Panc1 (cell line): ENCODE measurements around the gene IRS1. TPM values are rescaled to one million over a fixed set of nuclear protein-coding genes. Genes with fewer than 3 reads are reported as not detected.

Experiments used
- ATAC-seq: fragments of 200-7000 bp; cut with Tn5 transposase; 2 replicates; pipeline ENCODE4 v1.9.1; 2020; ENCODE audit warnings: mild to moderate bottlenecking, moderate library complexity
- BruUV-seq: library from RNA; stranded (reverse); fragments of 400-500 nt; replicated peaks from 2 replicates; lab custom pipeline; 2021; lab: Mats Ljungman, UMichigan
- CTCF ChIA-PET: fragments of 300-600 bp; sonication (Branson Sonifier 250); formaldehyde crosslinking; loops from one replicate; lab custom pipeline; 2022; ENCODE audit warnings: antibody characterized with exemption; lab: Charles Lee
- POLR2A ChIA-PET: fragments of 300-600 bp; sonication (Branson Sonifier 250); formaldehyde crosslinking; loops from one replicate; lab custom pipeline; 2022; ENCODE audit warnings: antibody characterized with exemption; lab: Charles Lee
- DNase-seq: peaks from one replicate; pipeline ENCODE4 v3.0.0-alpha.2; 2010; ENCODE audit warnings: low read depth, low spot score
- H3K27ac ChIP-seq: 2 replicates; pipeline ENCODE4 v1.5.1; 2011; ENCODE audit warnings: mild to moderate bottlenecking, low read length, inconsistent platforms
- H3K27me3 ChIP-seq: fragments of 200-500 bp; sonication (Bioruptor generic); 2 replicates; pipeline ENCODE4 v1.6.0; 2014; ENCODE audit warnings: low read length, inconsistent platforms; ENCODE audit not compliant: control insufficient read depth, insufficient read depth
- H3K36me3 ChIP-seq: fragments of 200-500 bp; sonication (Bioruptor generic); 2 replicates; pipeline ENCODE4 v1.5.1; 2014; ENCODE audit warnings: inconsistent platforms, mild to moderate bottlenecking, low read length, moderate library complexity; ENCODE audit not compliant: control insufficient read depth, insufficient read depth
- H3K4me1 ChIP-seq: 2 replicates; pipeline ENCODE4 v1.5.1; 2011; ENCODE audit warnings: inconsistent platforms, mild to moderate bottlenecking, low read length, moderate library complexity; ENCODE audit not compliant: control insufficient read depth, insufficient read depth
- H3K4me3 ChIP-seq, 2 experiments: 2 replicates each; pipeline ENCODE4 v1.5.1; 2011 to 2012; ENCODE audit warnings: low read depth in 2 of 2, low read length in 2 of 2, mild to moderate bottlenecking in 2 of 2, inconsistent platforms in 1 of 2, moderate library complexity in 1 of 2
- H3K9me3 ChIP-seq: fragments of 200-500 bp; sonication (Bioruptor generic); 2 replicates; pipeline ENCODE4 v1.5.1; 2014; ENCODE audit warnings: low read depth, mild to moderate bottlenecking, inconsistent platforms, low read length, moderate library complexity; ENCODE audit not compliant: control insufficient read depth, insufficient read depth
- CTCF ChIP-seq: fragments of 450-650 bp; IDR thresholded peaks from 2 replicates; pipeline ENCODE4 v1.5.1; 2017; ENCODE audit warnings: mild to moderate bottlenecking
- POLR2AphosphoS5 ChIP-seq: IDR thresholded peaks from 2 replicates; pipeline ENCODE4 v1.6.1; 2012; ENCODE audit warnings: mild to moderate bottlenecking, low read depth, low read length, moderate library complexity
- SIN3A ChIP-seq: IDR thresholded peaks from 2 replicates; pipeline ENCODE4 v1.6.1; 2012; ENCODE audit warnings: low read depth, mild to moderate bottlenecking, low read length, moderate library complexity, borderline replicate concordance; ENCODE audit not compliant: insufficient read depth
- TCF7L2 ChIP-seq: IDR thresholded peaks from 2 replicates; pipeline ENCODE4 v1.6.1; 2011; ENCODE audit warnings: mild to moderate bottlenecking, low read depth, low read length, inconsistent platforms
- in situ Hi-C: cut with HindIII; loops from 2 replicates; pipeline ENCODE4 v1.10.0; 2016; ENCODE audit warnings: low sequenced_read_pairs, low pct_unique_long_range_greater_than_20kb
- intact Hi-C: fragments of 100-400 bp; cut with micrococcal nuclease; formaldehyde crosslinking; loops from one replicate; pipeline ENCODE4 v1.10.0; 2022; ENCODE audit not compliant: unreplicated experiment
- total RNA-seq: library from RNA; stranded (reverse); gene quantifications from one replicate; pipeline ENCODE4 v1.2.1, GENCODE V29; 2021; ENCODE audit not compliant: unreplicated experiment
- TF ChIP-seq, protein P1 (sequence below), 2 experiments: IDR thresholded peaks; 2 replicates each; pipeline ENCODE4 v1.6.1; 2011 to 2012; ENCODE audit warnings: low read depth in 2 of 2, control low read depth in 1 of 2, low read length in 1 of 2, mild to moderate bottlenecking in 1 of 2, moderate library complexity in 1 of 2; ENCODE audit not compliant: insufficient read depth in 1 of 2

Gene IRS1
- total RNA-seq, 1 experiment from 2014 or later, result 27.3 TPM

GRCh38 chr2:226759768-226760167 lies 39.9 kb downstream of the IRS1 start:
- CTCF ChIA-PET, result no interaction called here

GRCh38 chr2:226758921-226759640 lies 40.5 kb downstream of the IRS1 start:
- ChIA-PET POLR2A (no interaction called here), CTCF (no interaction called here)
- H3K36me3 ChIP-seq, result no peaks in the 10 kb centered on the region
- peaks cover 35% of the 10 kb centered on the region for H3K4me1 ChIP-seq
- intact Hi-C loops (no loop called here), in situ Hi-C loops (no loop called here)
- H3K27me3 ChIP-seq, result no peaks in the 10 kb centered on the region
- no peak for ATAC-seq
- TF ChIP-seq, protein P1, sequence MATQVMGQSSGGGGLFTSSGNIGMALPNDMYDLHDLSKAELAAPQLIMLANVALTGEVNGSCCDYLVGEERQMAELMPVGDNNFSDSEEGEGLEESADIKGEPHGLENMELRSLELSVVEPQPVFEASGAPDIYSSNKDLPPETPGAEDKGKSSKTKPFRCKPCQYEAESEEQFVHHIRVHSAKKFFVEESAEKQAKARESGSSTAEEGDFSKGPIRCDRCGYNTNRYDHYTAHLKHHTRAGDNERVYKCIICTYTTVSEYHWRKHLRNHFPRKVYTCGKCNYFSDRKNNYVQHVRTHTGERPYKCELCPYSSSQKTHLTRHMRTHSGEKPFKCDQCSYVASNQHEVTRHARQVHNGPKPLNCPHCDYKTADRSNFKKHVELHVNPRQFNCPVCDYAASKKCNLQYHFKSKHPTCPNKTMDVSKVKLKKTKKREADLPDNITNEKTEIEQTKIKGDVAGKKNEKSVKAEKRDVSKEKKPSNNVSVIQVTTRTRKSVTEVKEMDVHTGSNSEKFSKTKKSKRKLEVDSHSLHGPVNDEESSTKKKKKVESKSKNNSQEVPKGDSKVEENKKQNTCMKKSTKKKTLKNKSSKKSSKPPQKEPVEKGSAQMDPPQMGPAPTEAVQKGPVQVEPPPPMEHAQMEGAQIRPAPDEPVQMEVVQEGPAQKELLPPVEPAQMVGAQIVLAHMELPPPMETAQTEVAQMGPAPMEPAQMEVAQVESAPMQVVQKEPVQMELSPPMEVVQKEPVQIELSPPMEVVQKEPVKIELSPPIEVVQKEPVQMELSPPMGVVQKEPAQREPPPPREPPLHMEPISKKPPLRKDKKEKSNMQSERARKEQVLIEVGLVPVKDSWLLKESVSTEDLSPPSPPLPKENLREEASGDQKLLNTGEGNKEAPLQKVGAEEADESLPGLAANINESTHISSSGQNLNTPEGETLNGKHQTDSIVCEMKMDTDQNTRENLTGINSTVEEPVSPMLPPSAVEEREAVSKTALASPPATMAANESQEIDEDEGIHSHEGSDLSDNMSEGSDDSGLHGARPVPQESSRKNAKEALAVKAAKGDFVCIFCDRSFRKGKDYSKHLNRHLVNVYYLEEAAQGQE (IDR thresholded peaks at IDR 0.05; ENCODE audit: insufficient read depth in 1 of 2, low read depth in 2 of 2, low read length in 1 of 2), result no peak
- TF ChIP-seq CTCF, result no peak
- TF ChIP-seq POLR2AphosphoS5, result no peak
- TF ChIP-seq SIN3A, result no peak
- TF ChIP-seq TCF7L2, result no peak
- DNase-seq, result no peak
- BruUV-seq, result no TSS peak
- H3K27ac ChIP-seq, result no peak overlapping the region; the same call in 1 of the 2 replicates
- no peaks in the 10 kb centered on the region for H3K9me3 ChIP-seq
- no peak overlapping the region for H3K4me3 ChIP-seq

More at GRCh38 chr2:226759768-226760167, 39.9 kb downstream of the IRS1 start:
- TF ChIP-seq POLR2AphosphoS5 (no peak), SIN3A (no peak), CTCF (no peak), TCF7L2 (no peak)
- TF ChIP-seq, protein P1 (IDR thresholded peaks at IDR 0.05; ENCODE audit: insufficient read depth in 1 of 2, low read depth in 2 of 2, low read length in 1 of 2), result no peak
- intact Hi-C loops, result no loop called here
- no peak overlapping the region for H3K4me3 ChIP-seq
- in situ Hi-C loops, result no loop called here
- POLR2A ChIA-PET, result no interaction called here
- peaks cover 29% of the 10 kb centered on the region for H3K4me1 ChIP-seq
- no peak for DNase-seq
- no peaks in the 10 kb centered on the region for H3K9me3 ChIP-seq
- H3K27me3 ChIP-seq, result no peaks in the 10 kb centered on the region
- no peaks in the 10 kb centered on the region for H3K36me3 ChIP-seq
- no TSS peak for BruUV-seq
- no peak overlapping the region for H3K27ac ChIP-seq
- ATAC-seq, result no peak
